HG02970 (cell line): ENCODE measurements around the gene OPA3.
"Not testable (repeated sequence)": the region's sequence is repeated elsewhere in the genome, so short reads cannot be mapped to it uniquely, and the experiment has no call there.

ENCODE experiments used
- ATAC-seq: cut with Tn5 transposase; IDR thresholded peaks from one replicate; pipeline ENCODE4 v1.9.1; 2021; ENCODE audit warnings: mild to moderate bottlenecking, moderate library complexity, moderate number of reproducible peaks; ENCODE audit not compliant: unreplicated experiment, low FRiP score

OPA3 gene

GRCh38 chr19:45526143-45526542 lies 58.5 kb downstream of the OPA3 start:
- ATAC-seq = no peak

GRCh38 chr19:45524575-45525129 lies 60.0 kb downstream of the OPA3 start:
- ATAC-seq = no peak

GRCh38 chr19:45523642-45524256 lies 60.9 kb downstream of the OPA3 start:
- peak; percentile 67 for ATAC-seq

DNA sequence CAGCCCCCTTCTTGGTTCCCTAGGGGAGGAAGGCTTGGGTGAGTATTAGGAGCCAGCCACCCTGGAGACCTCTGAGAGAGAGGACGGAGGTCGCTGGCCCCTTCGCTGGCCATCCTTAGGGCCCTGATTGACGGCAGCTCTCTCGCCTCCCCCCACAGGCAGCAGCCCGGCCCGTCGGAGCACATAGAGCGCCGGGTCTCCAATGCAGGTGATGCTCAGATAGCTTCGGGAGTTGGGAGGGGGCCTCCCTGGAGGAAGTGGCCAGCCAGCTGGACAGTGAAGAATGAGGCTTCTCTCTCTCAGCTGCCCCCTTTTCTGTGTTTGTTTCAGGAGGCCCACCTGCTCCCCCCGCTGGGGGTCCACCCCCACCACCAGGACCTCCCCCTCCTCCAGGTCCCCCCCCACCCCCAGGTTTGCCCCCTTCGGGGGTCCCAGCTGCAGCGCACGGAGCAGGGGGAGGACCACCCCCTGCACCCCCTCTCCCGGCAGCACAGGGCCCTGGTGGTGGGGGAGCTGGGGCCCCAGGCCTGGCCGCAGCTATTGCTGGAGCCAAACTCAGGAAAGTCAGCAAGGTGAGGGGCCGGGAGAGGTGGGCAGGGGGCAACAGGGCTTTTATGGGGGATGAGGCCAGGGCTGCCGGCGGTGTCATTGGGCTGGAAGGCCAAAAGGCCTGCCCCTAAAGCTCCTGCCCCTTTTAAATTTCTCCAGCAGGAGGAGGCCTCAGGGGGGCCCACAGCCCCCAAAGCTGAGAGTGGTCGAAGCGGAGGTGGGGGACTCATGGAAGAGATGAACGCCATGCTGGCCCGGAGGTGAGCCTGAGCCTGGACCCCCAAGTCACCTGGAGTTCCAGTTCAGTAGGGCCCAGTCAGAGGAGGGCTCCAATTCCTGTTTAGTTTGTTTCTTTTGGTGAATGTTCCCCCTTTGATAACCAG lies 62.3 kb downstream of the OPA3 start:
- no peak for ATAC-seq

GRCh38 chr19:45518469-45518826 lies 66.2 kb downstream of the OPA3 start:
- no peak for ATAC-seq

DNA sequence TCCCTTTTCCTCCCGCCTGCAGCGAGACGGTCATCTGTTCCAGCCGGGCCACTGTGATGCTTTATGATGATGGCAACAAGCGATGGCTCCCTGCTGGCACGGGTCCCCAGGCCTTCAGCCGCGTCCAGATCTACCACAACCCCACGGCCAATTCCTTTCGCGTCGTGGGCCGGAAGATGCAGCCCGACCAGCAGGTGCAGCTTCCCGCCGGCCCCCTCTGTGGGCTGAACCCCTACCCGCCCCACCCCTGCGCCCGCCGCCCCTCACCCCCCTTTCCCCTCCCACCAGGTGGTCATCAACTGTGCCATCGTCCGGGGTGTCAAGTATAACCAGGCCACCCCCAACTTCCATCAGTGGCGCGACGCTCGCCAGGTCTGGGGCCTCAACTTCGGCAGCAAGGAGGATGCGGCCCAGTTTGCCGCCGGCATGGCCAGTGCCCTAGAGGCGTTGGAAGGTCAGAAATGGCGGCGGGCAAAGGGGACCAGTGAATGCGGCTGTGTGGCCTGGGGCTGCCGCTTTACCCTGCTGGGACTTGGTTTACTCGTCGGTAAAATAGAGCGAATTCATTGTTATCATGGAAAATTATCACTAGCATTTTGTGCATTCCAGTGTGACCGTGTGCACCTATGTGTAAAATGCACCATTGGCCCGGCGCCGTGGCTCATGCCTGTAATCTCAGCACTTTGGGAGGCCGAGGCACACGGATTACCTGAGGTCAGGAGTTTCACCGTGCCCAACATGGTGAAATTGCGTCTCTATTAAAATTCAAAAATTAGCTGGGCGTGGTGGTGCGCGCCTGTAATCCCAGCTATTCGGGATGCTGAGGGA lies 66.7 kb downstream of the OPA3 start:
- no peak for ATAC-seq

DNA sequence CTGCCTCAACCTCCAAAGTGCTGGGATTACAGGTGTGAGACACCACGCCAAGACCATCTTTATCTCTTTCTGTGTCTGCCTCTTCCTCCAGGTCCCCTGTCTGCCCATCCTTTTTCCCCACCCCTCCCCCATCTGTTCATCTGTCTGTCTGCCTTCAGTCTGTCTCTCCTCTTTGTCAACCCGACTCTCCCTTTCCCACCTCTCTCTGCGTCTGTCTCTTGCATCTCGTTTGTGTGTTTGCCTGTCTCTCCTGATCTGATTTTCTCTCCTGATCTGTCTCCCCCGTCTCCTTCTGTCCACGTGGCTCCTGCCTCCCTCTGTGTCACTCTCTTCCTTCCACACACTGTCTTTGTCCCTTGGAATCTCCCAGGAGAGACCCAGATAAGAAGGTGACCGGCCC lies 67.4 kb downstream of the OPA3 start:
- no peak for ATAC-seq

DNA sequence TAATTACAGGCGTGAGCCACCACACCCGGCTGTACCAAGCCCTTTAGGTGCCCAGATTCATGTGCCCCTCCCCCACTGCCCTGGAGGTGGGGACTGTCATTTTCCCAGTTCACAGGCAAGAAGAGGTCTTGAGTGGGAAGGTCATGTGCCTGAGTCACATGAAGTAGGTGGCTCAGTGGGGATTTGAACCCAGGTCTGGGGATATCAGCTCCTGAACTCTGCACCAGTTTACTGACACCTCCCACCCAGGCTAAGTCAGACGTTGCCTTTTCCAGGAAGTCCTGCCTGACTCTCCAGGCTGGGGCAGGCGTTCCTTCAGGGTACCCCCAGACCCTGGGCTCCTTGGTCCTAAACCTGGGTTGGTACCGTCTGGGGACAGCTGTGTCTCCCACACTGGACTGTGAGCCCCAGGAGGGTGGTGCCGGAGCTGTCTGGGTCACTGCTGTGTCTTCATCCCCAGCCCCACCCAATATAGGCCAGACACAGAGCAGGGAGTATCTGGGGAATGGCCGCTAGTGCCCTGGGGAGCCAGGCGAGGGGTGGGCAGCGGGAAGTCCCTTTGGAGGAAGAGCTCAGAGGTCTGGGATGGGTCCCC lies 68.7 kb downstream of the OPA3 start:
- ATAC-seq = no peak

DNA sequence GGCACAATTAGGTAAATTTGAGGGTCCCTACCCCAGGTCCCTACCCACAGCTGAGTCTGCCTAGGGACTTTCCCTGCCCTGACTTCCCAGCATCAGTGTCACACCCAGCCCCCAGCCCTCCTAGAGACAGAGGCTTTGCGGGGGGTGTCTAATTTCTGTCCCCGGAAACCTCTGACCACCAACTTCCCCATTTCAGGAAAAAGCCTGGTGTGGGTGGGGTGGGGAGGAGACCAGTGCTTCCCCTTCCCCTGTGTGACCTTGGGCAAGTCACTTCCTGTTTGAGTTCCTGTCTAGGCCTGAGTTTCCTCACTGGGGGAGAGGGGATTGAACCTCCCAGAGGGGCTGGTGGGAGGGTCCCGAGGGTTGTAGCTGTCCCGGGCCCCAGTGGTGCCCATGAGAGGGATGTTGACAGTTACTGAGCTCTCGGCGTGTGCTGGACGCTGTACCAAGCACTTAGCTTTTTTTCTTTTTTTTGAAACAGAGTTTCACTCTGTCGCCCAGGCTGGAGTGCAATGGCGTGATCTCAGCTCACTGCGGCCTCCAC lies 69.4 kb downstream of the OPA3 start:
- ATAC-seq = no peak

DNA sequence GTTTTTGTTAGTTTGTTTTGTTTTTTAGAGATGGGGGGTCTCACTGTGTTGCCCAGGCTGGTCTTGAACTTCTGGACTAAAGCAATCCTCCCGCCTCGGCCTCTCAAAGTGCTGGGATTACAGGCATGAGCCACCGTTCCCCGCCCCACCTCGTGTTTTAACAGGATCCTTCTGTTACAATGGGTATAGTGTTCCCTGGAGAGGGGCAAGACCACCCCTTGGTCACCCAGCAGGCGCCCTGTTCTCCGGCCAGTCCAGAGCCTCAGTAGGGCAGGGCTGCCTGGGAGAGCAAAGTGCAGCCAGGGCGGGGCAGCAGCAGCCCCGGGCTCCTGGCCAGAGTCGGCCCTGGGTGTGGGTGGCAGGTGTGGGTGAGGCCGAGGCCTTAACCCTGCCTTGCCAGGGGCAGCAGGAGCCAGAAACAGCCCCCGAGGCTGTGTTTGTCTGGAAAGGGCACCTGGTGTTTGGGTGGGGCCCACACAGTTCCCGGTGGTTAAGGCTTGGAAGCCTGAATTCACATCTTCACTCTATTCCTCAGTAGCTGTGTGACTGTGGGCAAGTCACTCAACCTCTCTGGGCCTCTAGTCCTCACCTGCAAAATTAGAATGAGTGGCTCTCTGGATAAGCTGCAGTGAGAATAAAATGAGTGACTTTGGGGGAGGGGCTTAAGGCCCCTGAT lies 70.1 kb downstream of the OPA3 start:
- ATAC-seq = no peak

- no peak for ATAC-seq
These were observed 71.6 kb downstream of the OPA3 start for GRCh38 chr19:45512881-45513483.

GRCh38 chr19:45511074-45511473 lies 73.5 kb downstream of the OPA3 start:
- no peak for ATAC-seq

DNA sequence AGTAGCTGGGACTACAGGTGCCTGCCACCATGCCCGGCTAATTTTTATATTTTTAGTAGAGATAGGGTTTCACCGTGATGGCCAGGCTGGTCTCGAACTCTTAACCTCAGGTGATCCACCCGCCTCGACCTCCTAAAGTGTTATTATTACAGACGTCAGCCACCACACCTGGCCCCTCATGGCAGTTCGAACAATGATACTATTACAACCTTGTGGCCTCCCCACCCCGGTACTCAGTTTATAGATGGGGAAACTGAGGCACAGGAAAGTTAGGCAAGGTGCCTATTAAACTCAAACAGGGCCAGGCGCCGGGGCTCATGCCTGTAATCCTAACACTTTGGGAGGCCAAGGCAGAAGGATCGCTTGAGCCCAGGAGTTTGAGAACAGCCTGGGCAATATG lies 74.2 kb downstream of the OPA3 start:
- not testable (repeated sequence) for ATAC-seq

- no peak for ATAC-seq
These were observed 74.9 kb downstream of the OPA3 start for GRCh38 chr19:45509692-45510015.

GRCh38 chr19:45508861-45509691 lies 75.5 kb downstream of the OPA3 start:
- ATAC-seq = no peak

DNA sequence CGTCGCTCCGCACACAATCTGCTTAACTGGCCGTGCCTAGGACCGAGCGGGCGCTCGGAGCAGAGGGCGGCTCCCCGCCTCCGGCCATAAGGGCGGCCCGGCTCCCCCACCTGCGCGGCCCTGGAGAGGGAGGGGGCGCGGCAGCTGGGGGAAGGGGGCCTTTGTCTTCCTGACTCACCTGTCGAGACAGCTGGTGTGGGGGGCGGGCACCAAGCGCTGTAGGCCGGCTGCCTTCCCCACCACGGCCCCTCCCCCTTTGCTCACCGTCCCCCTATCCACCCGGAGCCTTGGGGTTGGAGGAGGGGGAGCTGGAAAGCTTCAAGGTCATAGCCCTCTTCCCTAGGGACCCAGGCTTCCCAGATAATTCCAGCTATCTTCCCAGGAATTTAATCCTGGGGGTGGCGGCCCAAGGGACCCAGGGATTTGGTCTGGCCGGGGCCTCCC lies 76.2 kb downstream of the OPA3 start:
- ATAC-seq = no peak

DNA sequence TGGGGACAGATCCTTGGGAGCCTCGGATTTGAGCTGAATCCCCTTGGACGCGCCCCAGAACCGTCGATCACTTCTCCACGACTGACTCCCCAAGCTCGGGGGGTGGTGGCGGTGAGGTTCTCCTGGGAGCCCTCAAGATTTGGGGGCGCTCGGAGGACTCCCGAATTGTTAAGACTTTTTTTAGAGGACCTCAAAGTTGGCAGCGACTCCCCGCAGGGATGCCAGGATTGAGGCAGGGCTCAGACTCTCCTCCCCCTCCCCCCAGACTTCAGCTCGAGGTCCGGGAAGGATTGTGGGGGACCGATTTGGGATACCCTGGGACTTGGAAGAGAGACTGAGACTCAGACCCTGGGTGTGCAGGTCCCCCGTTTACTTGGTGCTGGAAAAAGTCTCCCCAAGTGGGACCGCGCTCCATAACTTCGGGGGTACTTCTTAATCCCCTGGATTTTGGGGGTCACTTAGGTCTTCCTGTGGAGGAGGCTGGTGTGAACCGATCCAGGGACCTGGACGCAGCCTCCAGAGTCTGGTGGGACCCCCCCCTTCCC lies 76.7 kb downstream of the OPA3 start:
- no peak for ATAC-seq
